Measurements from ENCODE around the gene ATP4A. TPM values are rescaled to one million over a fixed set of nuclear protein-coding genes. Genes with fewer than 3 reads are reported as not detected.

Gene ATP4A
- total RNA-seq, 1 donor from 2014 or later = not detected

- no peak for DNase-seq (ENCODE audit: low read depth)
- H2AFZ ChIP-seq (ENCODE audit: low read depth, low read length) = no peak overlapping the region
- no peak overlapping the region for H3K9ac ChIP-seq (ENCODE audit: low read length)
- peaks cover 7% of the 10 kb centered on the region for H3K27me3 ChIP-seq (ENCODE audit: insufficient read depth, low read length)
- H3K27ac Mint-ChIP-seq (ENCODE audit: unreplicated experiment) = peak overlapping the region; percentile 47
- H3K4me3 Mint-ChIP-seq (ENCODE audit: unreplicated experiment) = no peak overlapping the region
- TF ChIP-seq CTCF (IDR thresholded peaks at IDR 0.05; ENCODE audit: insufficient read depth, low read depth, low read length) (no peak), EZH2 (IDR thresholded peaks at IDR 0.05; ENCODE audit: insufficient read depth, low read length) (no peak)
- H3K36me3 Mint-ChIP-seq (ENCODE audit: low read depth, unreplicated experiment) = no peaks in the 10 kb centered on the region
- no peak overlapping the region for H3K4me2 ChIP-seq (ENCODE audit: low read length)
- H3K4me1 Mint-ChIP-seq (ENCODE audit: low read depth, unreplicated experiment) = peaks cover 8% of the 10 kb centered on the region
- H3K4me3 ChIP-seq (ENCODE audit: insufficient read depth, low read depth, low read length) = no peak overlapping the region
- no peak for FAIRE-seq
- H3K4me1 ChIP-seq (ENCODE audit: insufficient read depth, low read length) = peaks cover 10% of the 10 kb centered on the region
- H4K20me1 ChIP-seq (ENCODE audit: insufficient read depth, low read length) = no peaks in the 10 kb centered on the region
- H3K79me2 ChIP-seq (ENCODE audit: insufficient read depth, low read length) = no peaks in the 10 kb centered on the region
- no peaks in the 10 kb centered on the region for H3K9me3 Mint-ChIP-seq (ENCODE audit: unreplicated experiment)
- H3K36me3 ChIP-seq (ENCODE audit: insufficient read depth, low read length) = no peaks in the 10 kb centered on the region
- H3K9me3 ChIP-seq (ENCODE audit: insufficient read depth, low read depth, low read length) = no peaks in the 10 kb centered on the region
- H3K27ac ChIP-seq (ENCODE audit: low read depth, low read length) = no peak overlapping the region
- H3K27me3 Mint-ChIP-seq (ENCODE audit: low read depth, unreplicated experiment) = peaks cover 9% of the 10 kb centered on the region
Measured at GRCh38 chr19:35517342-35517741, 46.1 kb downstream of the ATP4A start.

- H3K9me3 ChIP-seq (ENCODE audit: insufficient read depth, low read depth, low read length) = no peaks in the 10 kb centered on the region
- no peak overlapping the region for H3K4me2 ChIP-seq (ENCODE audit: low read length)
- TF ChIP-seq EZH2 (IDR thresholded peaks at IDR 0.05; ENCODE audit: insufficient read depth, low read length) (no peak), CTCF (IDR thresholded peaks at IDR 0.05; ENCODE audit: insufficient read depth, low read depth, low read length) (no peak)
- H3K4me1 ChIP-seq (ENCODE audit: insufficient read depth, low read length) = peaks cover 10% of the 10 kb centered on the region
- no peaks in the 10 kb centered on the region for H3K36me3 ChIP-seq (ENCODE audit: insufficient read depth, low read length)
- peaks cover 9% of the 10 kb centered on the region for H3K27me3 ChIP-seq (ENCODE audit: insufficient read depth, low read length)
- H4K20me1 ChIP-seq (ENCODE audit: insufficient read depth, low read length) = no peaks in the 10 kb centered on the region
- no peak overlapping the region for H2AFZ ChIP-seq (ENCODE audit: low read depth, low read length)
- H3K4me1 Mint-ChIP-seq (ENCODE audit: low read depth, unreplicated experiment) = peaks cover 8% of the 10 kb centered on the region
- no peak overlapping the region for H3K27ac ChIP-seq (ENCODE audit: low read depth, low read length)
- H3K36me3 Mint-ChIP-seq (ENCODE audit: low read depth, unreplicated experiment) = no peaks in the 10 kb centered on the region
- H3K4me3 ChIP-seq (ENCODE audit: insufficient read depth, low read depth, low read length) = no peak overlapping the region
- H3K9me3 Mint-ChIP-seq (ENCODE audit: unreplicated experiment) = no peaks in the 10 kb centered on the region
- H3K79me2 ChIP-seq (ENCODE audit: insufficient read depth, low read length) = no peaks in the 10 kb centered on the region
- FAIRE-seq (no peak), DNase-seq (ENCODE audit: low read depth) (no peak)
- H3K4me3 Mint-ChIP-seq (ENCODE audit: unreplicated experiment) = no peak overlapping the region
- no peak overlapping the region for H3K9ac ChIP-seq (ENCODE audit: low read length)
- H3K27ac Mint-ChIP-seq (ENCODE audit: unreplicated experiment) = no peak overlapping the region
- H3K27me3 Mint-ChIP-seq (ENCODE audit: low read depth, unreplicated experiment) = peaks cover 14% of the 10 kb centered on the region
Measured at GRCh38 chr19:35516310-35516709, 47.1 kb downstream of the ATP4A start.

- TF ChIP-seq CTCF (IDR thresholded peaks at IDR 0.05; ENCODE audit: insufficient read depth, low read depth, low read length) (no peak), EZH2 (IDR thresholded peaks at IDR 0.05; ENCODE audit: insufficient read depth, low read length) (no peak)
- Histone ChIP-seq H3K4me3 (ENCODE audit: insufficient read depth, low read depth, low read length) (no peak overlapping the region), H3K4me2 (ENCODE audit: low read length) (peak overlapping the region; percentile 26)
Measured at GRCh38 chr19:35514282-35514809, 49.1 kb downstream of the ATP4A start.

More at GRCh38 chr19:35514282-35514809, 49.1 kb downstream of the ATP4A start:
- Mint-ChIP-seq H3K27ac (ENCODE audit: unreplicated experiment) (no peak overlapping the region), H3K4me3 (ENCODE audit: unreplicated experiment) (no peak overlapping the region), H3K27me3 (ENCODE audit: low read depth, unreplicated experiment) (peaks cover 16% of the 10 kb centered on the region), H3K4me1 (ENCODE audit: low read depth, unreplicated experiment) (peaks cover 11% of the 10 kb centered on the region), H3K9me3 (ENCODE audit: unreplicated experiment) (no peaks in the 10 kb centered on the region), H3K36me3 (ENCODE audit: low read depth, unreplicated experiment) (no peaks in the 10 kb centered on the region)
- DNase-seq (ENCODE audit: low read depth) (no peak), FAIRE-seq (no peak)
- Histone ChIP-seq H3K9me3 (ENCODE audit: insufficient read depth, low read depth, low read length) (no peaks in the 10 kb centered on the region), H3K4me1 (ENCODE audit: insufficient read depth, low read length) (peaks cover 10% of the 10 kb centered on the region), H2AFZ (ENCODE audit: low read depth, low read length) (peak overlapping the region; percentile 47), H3K79me2 (ENCODE audit: insufficient read depth, low read length) (no peaks in the 10 kb centered on the region), H3K27ac (ENCODE audit: low read depth, low read length) (no peak overlapping the region), H3K36me3 (ENCODE audit: insufficient read depth, low read length) (no peaks in the 10 kb centered on the region), H4K20me1 (ENCODE audit: insufficient read depth, low read length) (no peaks in the 10 kb centered on the region), H3K9ac (ENCODE audit: low read length) (no peak overlapping the region), H3K27me3 (ENCODE audit: insufficient read depth, low read length) (peaks cover 26% of the 10 kb centered on the region)
